GM19099 (cell line): Measurements from ENCODE around the gene PPARGC1A.

Experiments
- POLR2A ChIP-seq: IDR thresholded peaks from 3 replicates; pipeline ENCODE4 v1.6.1; 2011; ENCODE audit warnings: low read depth; ENCODE audit not compliant: insufficient read length; ENCODE audit errors: extremely low read depth

The PPARGC1A gene

GRCh38 chr4:23844961-23845360, 44.9 kb downstream of the PPARGC1A start:
- no peak for TF ChIP-seq POLR2A

GRCh38 chr4:23839279-23839678, 50.6 kb downstream of the PPARGC1A start:
- no peak for TF ChIP-seq POLR2A

GRCh38 chr4:23838607-23839006, 51.2 kb downstream of the PPARGC1A start:
- no peak for TF ChIP-seq POLR2A

GRCh38 chr4:23838131-23838530, 51.7 kb downstream of the PPARGC1A start:
- no peak for TF ChIP-seq POLR2A

GRCh38 chr4:23837371-23837770, 52.5 kb downstream of the PPARGC1A start:
- no peak for TF ChIP-seq POLR2A

GRCh38 chr4:23835774-23836478, 53.9 kb downstream of the PPARGC1A start:
- no peak for TF ChIP-seq POLR2A

GRCh38 chr4:23828779-23829178, 61.1 kb downstream of the PPARGC1A start:
- TF ChIP-seq POLR2A, result no peak

- TF ChIP-seq POLR2A, result no peak
Observed at GRCh38 chr4:23828020-23828715, 61.7 kb downstream of the PPARGC1A start.

GRCh38 chr4:23822181-23822580, 67.7 kb downstream of the PPARGC1A start:
- no peak for TF ChIP-seq POLR2A

GRCh38 chr4:23819041-23819511, 70.8 kb downstream of the PPARGC1A start:
- no peak for TF ChIP-seq POLR2A

- no peak for TF ChIP-seq POLR2A
Observed at GRCh38 chr4:23818097-23818885, 71.6 kb downstream of the PPARGC1A start.

GRCh38 chr4:23814996-23815660, 74.7 kb downstream of the PPARGC1A start:
- no peak for TF ChIP-seq POLR2A

GRCh38 chr4:23814587-23814986, 75.3 kb downstream of the PPARGC1A start:
- no peak for TF ChIP-seq POLR2A

- no peak for TF ChIP-seq POLR2A
Observed at GRCh38 chr4:23811161-23811560, 78.7 kb downstream of the PPARGC1A start.

- no peak for TF ChIP-seq POLR2A
Observed at GRCh38 chr4:23805450-23805851, 84.4 kb downstream of the PPARGC1A start.

- TF ChIP-seq POLR2A, result no peak
Observed at GRCh38 chr4:23789762-23790161, 100.1 kb downstream of the PPARGC1A start.

GRCh38 chr4:23788460-23788859, 101.4 kb downstream of the PPARGC1A start:
- TF ChIP-seq POLR2A, result no peak
